WTC11 (cell line): ENCODE data around the gene NEUROG1. TPM values are rescaled to one million over a fixed set of nuclear protein-coding genes. Genes with fewer than 3 reads are reported as not detected.

Experiments used
- ATAC-seq: fragments of 200-7000 bp; cut with Tn5 transposase; 2 replicates; pipeline ENCODE4 v1.10.0; 2021; ENCODE audit warnings: mild to moderate bottlenecking, moderate library complexity
- CTCF ChIA-PET: fragments of 300-600 bp; sonication (Branson Sonifier 250); formaldehyde crosslinking; loops from one replicate; lab custom pipeline; 2021; ENCODE audit warnings: antibody characterized with exemption; lab: Charles Lee
- POLR2A ChIA-PET: fragments of 350-600 bp; sonication (Branson Sonifier 250); formaldehyde crosslinking; loops from one replicate; lab custom pipeline; 2021; ENCODE audit warnings: antibody characterized with exemption; lab: Charles Lee
- DNase-seq: peaks from one replicate; pipeline ENCODE4 v3.0.0; 2021; ENCODE audit warnings: low spot score
- H3K27ac Mint-ChIP-seq: 2 replicates; pipeline ENCODE4 v1.8.0; 2021; ENCODE audit warnings: mixed read lengths
- H3K27me3 Mint-ChIP-seq: 2 replicates; pipeline ENCODE4 v1.8.0; 2021; ENCODE audit warnings: low read depth, mild to moderate bottlenecking, moderate library complexity, mixed read lengths
- H3K36me3 Mint-ChIP-seq: 2 replicates; pipeline ENCODE4 v1.8.0; 2021; ENCODE audit warnings: mixed read lengths
- H3K4me1 Mint-ChIP-seq: 2 replicates; pipeline ENCODE4 v1.8.0; 2022; ENCODE audit warnings: mixed read lengths
- H3K4me3 Mint-ChIP-seq: 2 replicates; pipeline ENCODE4 v1.8.0; 2021; ENCODE audit warnings: mild to moderate bottlenecking, moderate library complexity, mixed read lengths
- H3K9me3 Mint-ChIP-seq: 2 replicates; pipeline ENCODE4 v1.8.0; 2021; ENCODE audit warnings: mixed read lengths
- AFF4 ChIP-seq: sonication (generic); formaldehyde crosslinking; IDR thresholded peaks from 2 replicates; pipeline ENCODE4 v1.8.1; 2023; ENCODE audit warnings: mild to moderate bottlenecking, missing genetic modification reagents, borderline replicate concordance
- AR ChIP-seq: fragments of 250-450 bp; sonication (Bioruptor Pico); IDR thresholded peaks from 2 replicates; pipeline ENCODE4 v1.9.0; 2021; ENCODE audit warnings: mild to moderate bottlenecking
- CREB1 ChIP-seq: sonication (generic); formaldehyde crosslinking; IDR thresholded peaks from 2 replicates; pipeline ENCODE4 v1.8.0; 2023; ENCODE audit warnings: mild to moderate bottlenecking, missing genetic modification reagents
- FOXJ3 ChIP-seq: sonication (generic); formaldehyde crosslinking; IDR thresholded peaks from 2 replicates; pipeline ENCODE4 v1.9.0; 2021; ENCODE audit warnings: missing genetic modification reagents, mild to moderate bottlenecking, borderline replicate concordance
- FOXK1 ChIP-seq: sonication (generic); formaldehyde crosslinking; IDR thresholded peaks from 2 replicates; pipeline ENCODE4 v1.8.0; 2022; ENCODE audit warnings: mild to moderate bottlenecking, moderate library complexity, missing genetic modification reagents
- MLX ChIP-seq: sonication (generic); formaldehyde crosslinking; IDR thresholded peaks from 2 replicates; pipeline ENCODE4 v1.8.1; 2023; ENCODE audit warnings: mild to moderate bottlenecking, missing genetic modification reagents, moderate library complexity
- NFATC4 ChIP-seq: fragments of 250-450 bp; sonication (Bioruptor Pico); IDR thresholded peaks from 2 replicates; pipeline ENCODE4 v1.9.0; 2021; ENCODE audit warnings: mild to moderate bottlenecking
- NR1H2 ChIP-seq: sonication (generic); formaldehyde crosslinking; IDR thresholded peaks from 2 replicates; pipeline ENCODE4 v1.9.0; 2021; ENCODE audit warnings: mild to moderate bottlenecking, moderate library complexity, missing genetic modification reagents
- OVOL2 ChIP-seq: fragments of 250-450 bp; sonication (Bioruptor Pico); IDR thresholded peaks from 2 replicates; pipeline ENCODE4 v1.9.0; 2021; ENCODE audit warnings: mild to moderate bottlenecking, borderline replicate concordance
- TCF7 ChIP-seq: sonication (generic); formaldehyde crosslinking; IDR thresholded peaks from 2 replicates; pipeline ENCODE4 v1.8.0; 2022; ENCODE audit warnings: mild to moderate bottlenecking, low read depth, missing genetic modification reagents, moderate library complexity
- ZNF138 ChIP-seq: sonication (generic); formaldehyde crosslinking; conservative IDR thresholded peaks from 2 replicates; pipeline ENCODE4 v1.8.1; 2022; ENCODE audit warnings: mild to moderate bottlenecking, moderate library complexity, missing genetic modification reagents
- ZNF281 ChIP-seq: sonication (generic); formaldehyde crosslinking; IDR thresholded peaks from 2 replicates; pipeline ENCODE4 v1.8.0; 2023; ENCODE audit warnings: mild to moderate bottlenecking, missing genetic modification reagents
- ZNF416 ChIP-seq: fragments of 250-450 bp; sonication (Bioruptor Pico); IDR thresholded peaks from 2 replicates; pipeline ENCODE4 v1.9.0; 2021; ENCODE audit warnings: mild to moderate bottlenecking, inconsistent platforms
- total RNA-seq: library from RNA; stranded (reverse); gene quantifications from 3 replicates; pipeline ENCODE4 v1.2.3, GENCODE V29; 2021
- TF ChIP-seq, protein P1 (sequence below): fragments of 200-600 bp; IDR thresholded peaks from 2 replicates; pipeline ENCODE4 v1.8.0; 2022; ENCODE audit warnings: antibody characterized with exemption
- TF ChIP-seq, protein P2 (sequence below): sonication (generic); formaldehyde crosslinking; IDR thresholded peaks from 2 replicates; pipeline ENCODE4 v1.8.1; 2023; ENCODE audit warnings: mild to moderate bottlenecking, missing genetic modification reagents, moderate library complexity

The NEUROG1 gene
- total RNA-seq, 1 experiment from 2014 or later, result 0.13 TPM

DNA sequence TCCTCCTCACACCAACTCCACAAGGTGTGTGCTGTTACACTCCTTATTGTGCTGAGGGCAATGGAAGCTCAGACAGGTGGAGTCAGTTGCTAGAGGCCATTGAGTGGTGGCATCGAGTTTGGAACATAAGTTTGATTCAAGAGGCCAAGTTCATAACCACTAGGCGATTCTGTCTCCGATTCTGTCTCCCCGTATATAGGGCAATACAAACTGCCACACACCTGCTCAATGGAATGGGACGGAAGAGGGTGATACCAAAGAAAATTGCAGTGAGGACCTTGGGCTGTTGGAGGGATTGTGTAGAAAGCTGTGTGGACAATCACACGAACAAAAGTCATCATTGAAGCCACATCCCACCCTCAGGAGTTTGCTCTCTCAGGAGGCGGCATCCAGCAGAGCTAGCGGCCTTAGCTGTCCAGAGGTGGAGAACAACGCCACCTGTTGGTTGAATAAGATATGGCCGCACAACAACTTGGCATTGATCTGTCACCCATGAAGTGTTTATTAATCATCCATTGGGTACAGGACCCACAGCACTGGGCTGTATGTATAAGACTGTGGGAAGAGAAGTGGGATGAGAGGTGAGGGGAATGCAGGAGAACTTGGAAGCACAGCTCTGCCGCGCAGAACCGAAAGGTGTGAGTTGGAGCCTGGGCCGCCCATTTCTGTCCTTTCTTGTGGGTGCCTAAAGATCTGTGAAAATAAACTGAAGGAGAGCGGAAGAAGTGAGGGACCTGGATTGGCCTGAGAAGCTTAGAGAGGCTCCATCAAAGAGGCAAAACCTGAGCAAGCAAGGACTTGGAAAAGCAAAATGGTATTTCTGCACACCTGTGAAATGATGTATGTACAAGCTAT is 16.1 kb upstream of the NEUROG1 start:
- TF ChIP-seq, protein P1, sequence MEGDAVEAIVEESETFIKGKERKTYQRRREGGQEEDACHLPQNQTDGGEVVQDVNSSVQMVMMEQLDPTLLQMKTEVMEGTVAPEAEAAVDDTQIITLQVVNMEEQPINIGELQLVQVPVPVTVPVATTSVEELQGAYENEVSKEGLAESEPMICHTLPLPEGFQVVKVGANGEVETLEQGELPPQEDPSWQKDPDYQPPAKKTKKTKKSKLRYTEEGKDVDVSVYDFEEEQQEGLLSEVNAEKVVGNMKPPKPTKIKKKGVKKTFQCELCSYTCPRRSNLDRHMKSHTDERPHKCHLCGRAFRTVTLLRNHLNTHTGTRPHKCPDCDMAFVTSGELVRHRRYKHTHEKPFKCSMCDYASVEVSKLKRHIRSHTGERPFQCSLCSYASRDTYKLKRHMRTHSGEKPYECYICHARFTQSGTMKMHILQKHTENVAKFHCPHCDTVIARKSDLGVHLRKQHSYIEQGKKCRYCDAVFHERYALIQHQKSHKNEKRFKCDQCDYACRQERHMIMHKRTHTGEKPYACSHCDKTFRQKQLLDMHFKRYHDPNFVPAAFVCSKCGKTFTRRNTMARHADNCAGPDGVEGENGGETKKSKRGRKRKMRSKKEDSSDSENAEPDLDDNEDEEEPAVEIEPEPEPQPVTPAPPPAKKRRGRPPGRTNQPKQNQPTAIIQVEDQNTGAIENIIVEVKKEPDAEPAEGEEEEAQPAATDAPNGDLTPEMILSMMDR, result peak; percentile 63
- no peak for TF ChIP-seq FOXJ3
- TF ChIP-seq, all 79 proteins: peak for 1
- DNase-seq (peak; percentile 79), ATAC-seq (peak; percentile 80)
- ChIA-PET POLR2A (interaction anchor here (1.1 kb wide), 1 partner anchor 85 kb away, joined by 3 read pairs; no protein-coding TSS in a partner anchor), CTCF (interaction anchor here (0.7 to 12.2 kb wide), 19 partner anchors 10 to 328 kb away, joined by 3 to 524 read pairs (median 6); partner anchors contain the start of genes CXCL14 and NEUROG1)
- no peaks in the 10 kb centered on the region for H3K36me3 Mint-ChIP-seq
- H3K27ac Mint-ChIP-seq, result no peak overlapping the region
- 0 out of 2 replicates have a peak, but pooled peaks cover 3% of the 10 kb centered on the region for H3K4me1 Mint-ChIP-seq
- H3K27me3 Mint-ChIP-seq, result peaks cover 69% of the 10 kb centered on the region
- no peaks in the 10 kb centered on the region for H3K9me3 Mint-ChIP-seq
- no peak overlapping the region for H3K4me3 Mint-ChIP-seq

GRCh38 chr5:135549413-135549812 is 13.6 kb upstream of the NEUROG1 start:
- Mint-ChIP-seq H3K27ac (no peak overlapping the region), H3K4me1 (peaks cover 25% of the 10 kb centered on the region), H3K36me3 (no peaks in the 10 kb centered on the region), H3K27me3 (peaks cover 80% of the 10 kb centered on the region), H3K9me3 (no peaks in the 10 kb centered on the region), H3K4me3 (no peak overlapping the region)
- TF ChIP-seq ZNF281 (CRISPR knock-in tag) (no peak), MLX (no peak), FOXK1 (CRISPR knock-in tag) (no peak)
- ChIA-PET CTCF (interaction anchor here (0.6 to 12.2 kb wide), 6 partner anchors 10 to 316 kb away, joined by 3 to 524 read pairs (median 12); no protein-coding TSS in a partner anchor), POLR2A (interaction anchor here (1.2 kb wide), 1 partner anchor 83 kb away, joined by 3 read pairs; no protein-coding TSS in a partner anchor)
- DNase-seq (no peak), ATAC-seq (no peak)

- peaks cover 97% of the 10 kb centered on the region for H3K27me3 Mint-ChIP-seq
- H3K4me1 Mint-ChIP-seq, result peaks cover 33% of the 10 kb centered on the region
- no peak overlapping the region for H3K4me3 Mint-ChIP-seq
- no peak for ATAC-seq
- no peaks in the 10 kb centered on the region for H3K9me3 Mint-ChIP-seq
- no peak overlapping the region for H3K27ac Mint-ChIP-seq
- POLR2A ChIA-PET, result no interaction called here
- CTCF ChIA-PET, result interaction anchor here (1.6 to 12.2 kb wide), 3 partner anchors 18 to 85 kb away, joined by 3 to 524 read pairs (median 55); no protein-coding TSS in a partner anchor
- DNase-seq, result no peak
- H3K36me3 Mint-ChIP-seq, result no peaks in the 10 kb centered on the region
- TF ChIP-seq ZNF138 (CRISPR knock-in tag), result no peak
- TF ChIP-seq ZNF416 (CRISPR knock-in tag), result no peak
- no peak for TF ChIP-seq AFF4 (CRISPR knock-in tag)
- no peak for TF ChIP-seq TCF7 (CRISPR knock-in tag)
- TF ChIP-seq NFATC4 (CRISPR knock-in tag), result no peak
- no peak for TF ChIP-seq OVOL2
- no peak for TF ChIP-seq NR1H2
- TF ChIP-seq, protein P2, sequence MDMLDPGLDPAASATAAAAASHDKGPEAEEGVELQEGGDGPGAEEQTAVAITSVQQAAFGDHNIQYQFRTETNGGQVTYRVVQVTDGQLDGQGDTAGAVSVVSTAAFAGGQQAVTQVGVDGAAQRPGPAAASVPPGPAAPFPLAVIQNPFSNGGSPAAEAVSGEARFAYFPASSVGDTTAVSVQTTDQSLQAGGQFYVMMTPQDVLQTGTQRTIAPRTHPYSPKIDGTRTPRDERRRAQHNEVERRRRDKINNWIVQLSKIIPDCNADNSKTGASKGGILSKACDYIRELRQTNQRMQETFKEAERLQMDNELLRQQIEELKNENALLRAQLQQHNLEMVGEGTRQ (CRISPR knock-in tag), result no peak
- TF ChIP-seq AR (CRISPR knock-in tag), result no peak
- TF ChIP-seq CREB1 (CRISPR knock-in tag), result no peak
Observed at GRCh38 chr5:135547590-135548254, 12.0 kb upstream of the NEUROG1 start.
